Measurements from ENCODE around the gene DCLRE1B.

Gene DCLRE1B

DNA sequence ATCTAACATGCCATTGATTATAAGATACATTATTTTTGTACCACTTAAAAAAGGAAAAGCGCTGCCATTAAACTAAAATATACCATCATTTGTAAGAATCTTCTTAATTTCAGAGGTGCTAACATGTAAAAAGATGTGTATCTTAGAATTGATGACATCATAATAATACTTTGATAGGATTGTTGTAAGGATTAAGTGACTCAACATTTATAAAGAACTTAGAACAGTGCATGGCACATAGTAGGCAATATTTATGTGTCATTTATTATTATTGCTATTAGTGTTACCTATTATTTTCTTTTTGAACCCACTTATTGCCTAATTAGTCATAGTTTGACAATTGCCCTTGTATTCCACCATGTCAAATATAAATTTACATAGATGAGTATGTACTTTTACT, 45.8 kb downstream of the DCLRE1B start:
- DNase-seq: no peak

DNA sequence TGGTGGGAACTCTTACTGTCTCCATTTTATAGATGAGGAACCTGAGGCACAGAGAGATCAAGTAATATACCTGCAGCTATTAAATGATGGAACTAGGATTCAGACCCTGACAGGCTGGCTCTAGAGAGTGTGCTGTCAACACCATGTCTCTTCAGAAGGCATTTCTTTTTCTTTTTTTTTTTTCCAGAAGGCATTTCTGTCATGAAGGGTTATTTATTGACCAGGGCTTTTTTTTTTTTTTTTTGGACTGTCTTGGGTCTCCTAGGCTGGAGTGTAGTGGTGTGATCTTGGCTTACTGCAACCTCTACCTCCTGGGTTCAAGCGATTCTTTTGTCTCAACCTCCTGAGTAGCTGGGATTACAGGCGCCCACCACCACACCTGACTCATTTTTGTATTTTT, 46.6 kb downstream of the DCLRE1B start:
- DNase-seq: no peak

DNA sequence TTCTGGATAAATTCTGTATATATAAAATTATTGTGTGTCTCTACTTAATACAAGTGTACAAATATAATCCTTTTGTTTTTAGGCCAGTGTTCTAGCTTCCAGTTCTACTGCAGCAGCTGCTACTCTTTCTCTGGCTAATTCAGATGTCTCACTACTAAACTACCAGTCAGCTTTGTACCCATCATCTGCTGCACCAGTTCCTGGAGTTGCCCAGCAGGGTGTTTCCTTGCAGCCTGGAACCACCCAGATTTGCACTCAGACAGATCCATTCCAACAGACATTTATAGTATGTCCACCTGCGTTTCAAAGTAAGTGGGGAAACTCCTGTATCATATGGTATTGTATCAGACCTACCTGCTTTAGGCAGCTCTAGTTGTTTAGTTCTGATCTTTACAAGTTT, 52.9 kb downstream of the DCLRE1B start:
- no peak for DNase-seq

DNA sequence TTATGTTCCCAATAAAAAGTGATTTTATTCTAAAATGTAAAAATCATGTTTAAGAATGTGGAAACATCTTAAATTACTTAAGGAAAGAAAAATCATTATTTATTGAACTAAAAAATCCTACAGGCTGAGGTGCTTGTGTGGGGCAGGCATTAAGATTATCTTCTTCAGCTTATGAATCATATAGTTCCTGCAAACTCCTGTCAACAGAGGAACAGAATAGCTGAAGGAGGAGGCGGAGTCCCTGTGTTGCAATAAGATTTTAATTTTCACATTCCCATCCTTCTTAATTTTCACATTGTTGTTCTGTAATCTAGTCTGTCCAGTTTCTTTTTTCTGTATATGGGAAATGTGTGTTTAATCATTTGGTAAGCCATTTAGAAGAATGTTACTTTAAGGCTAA, 53.6 kb downstream of the DCLRE1B start:
- DNase-seq: no peak

DNA sequence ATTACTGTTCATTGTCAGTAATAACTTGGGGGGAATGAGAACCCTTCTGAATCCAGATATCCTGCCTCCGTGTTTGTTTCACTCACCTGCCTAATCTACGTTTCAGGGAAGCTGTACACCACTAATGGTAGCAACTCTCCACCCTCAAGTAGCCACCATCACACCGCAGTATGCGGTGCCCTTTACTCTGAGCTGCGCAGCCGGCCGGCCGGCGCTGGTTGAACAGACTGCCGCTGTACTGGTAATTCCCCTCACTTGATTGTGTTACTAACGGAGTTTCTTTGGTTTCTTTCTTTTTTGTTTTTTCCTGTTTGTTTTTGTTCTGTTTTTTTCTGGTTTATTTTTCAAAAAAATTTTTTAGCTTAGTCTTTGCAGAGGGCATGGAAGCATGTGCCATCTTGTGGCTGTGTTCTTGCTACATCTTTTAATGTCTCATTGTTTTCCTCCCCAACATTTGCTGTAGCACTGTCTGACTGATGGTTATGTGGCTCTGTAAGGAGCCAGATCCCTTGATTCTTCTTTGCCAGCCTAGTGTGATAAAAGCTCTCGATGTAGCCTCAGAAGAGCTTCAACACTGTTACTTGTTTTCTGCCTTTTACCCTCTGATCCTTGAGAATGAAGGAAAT, 58.3 kb downstream of the DCLRE1B start:
- peak; percentile 30 for DNase-seq

All from MV-4-11 (cell line).